SK-N-SH (cell line): ENCODE results near the gene SFTPB. TPM values are rescaled to one million over a fixed set of nuclear protein-coding genes. Genes with fewer than 3 reads are reported as not detected.

Source experiments
- CTCF ChIA-PET: fragments of 300-600, 350-600 bp; formaldehyde crosslinking; extraction: SDS; loops from one replicate; lab custom pipeline; 2021; lab: Yijun Ruan, JAX
- POLR2A ChIA-PET: fragments of 350-600 bp; sonication (Branson Sonifier 250); formaldehyde crosslinking; extraction: SDS; loops from one replicate; lab custom pipeline; 2020; ENCODE audit warnings: antibody characterized with exemption, inconsistent platforms; lab: Yijun Ruan, JAX
- DNase-seq: peaks from one replicate; pipeline ENCODE4 v3.0.0; 2012
- H2AFZ ChIP-seq: fragments of 200-600 bp; sonication (generic); 2 replicates; pipeline ENCODE4 v1.8.1; 2016; ENCODE audit warnings: antibody characterized with exemption, mild to moderate bottlenecking, low read depth
- H3F3A ChIP-seq: fragments of 200-600 bp; sonication (generic); replicated peaks from 2 replicates; pipeline ENCODE3; 2016; ENCODE audit warnings: antibody characterized with exemption, mild to moderate bottlenecking; ENCODE audit not compliant: insufficient read depth
- H3K27ac ChIP-seq, 2 experiments: fragments of 200-500 bp in 1 of 2; fragments of 200-600 bp in 1 of 2; sonication (Bioruptor generic) in 1 of 2; sonication (generic), shearing (Covaris generic) in 1 of 2; 2 replicates each; pipeline versions ENCODE4 v1.5.1 to v1.6.1; 2014 to 2016; ENCODE audit warnings: low read depth in 2 of 2, inconsistent platforms in 1 of 2, low read length in 1 of 2, mild to moderate bottlenecking in 1 of 2, mixed read lengths in 1 of 2
- H3K27me3 ChIP-seq: fragments of 200-600 bp; sonication (generic), shearing (Covaris generic); 2 replicates; pipeline ENCODE4 v1.6.1; 2016; ENCODE audit warnings: mixed run types; ENCODE audit not compliant: insufficient read depth
- H3K36me3 ChIP-seq, 2 experiments: fragments of 200-500 bp in 1 of 2; fragments of 200-600 bp in 1 of 2; sonication (Bioruptor generic) in 1 of 2; sonication (generic) in 1 of 2; replicated peaks in 1 of 2; 2 replicates each; pipeline versions ENCODE3 to v1.5.1; 2014 to 2016; ENCODE audit warnings: low read length in 1 of 2, mild to moderate bottlenecking in 1 of 2; ENCODE audit not compliant: insufficient read depth in 2 of 2, control insufficient read depth in 1 of 2
- H3K4me1 ChIP-seq, 2 experiments: fragments of 200-500 bp in 1 of 2; fragments of 200-600 bp in 1 of 2; sonication (Bioruptor generic) in 1 of 2; sonication (generic), shearing (Covaris generic) in 1 of 2; 2 replicates each; pipeline versions ENCODE4 v1.5.1 to v1.6.1; 2014 to 2016; ENCODE audit warnings: low read depth in 1 of 2, low read length in 1 of 2, mixed run types in 1 of 2; ENCODE audit not compliant: insufficient read depth in 2 of 2, control insufficient read depth in 1 of 2
- H3K4me2 ChIP-seq: fragments of 200-600 bp; sonication (generic), shearing (Covaris generic); 2 replicates; pipeline ENCODE4 v1.6.1; 2017; ENCODE audit warnings: mixed run types
- H3K4me3 ChIP-seq, 2 experiments: fragments of 200-500 bp in 1 of 2; fragments of 200-600 bp in 1 of 2; sonication (Bioruptor generic) in 1 of 2; sonication (generic), shearing (Covaris generic) in 1 of 2; 2 replicates each; pipeline versions ENCODE4 v1.5.1 to v1.8.1; 2014 to 2016; ENCODE audit warnings: low read depth in 2 of 2, inconsistent platforms in 1 of 2, low read length in 1 of 2, mild to moderate bottlenecking in 1 of 2, mixed read lengths in 1 of 2, moderate library complexity in 1 of 2
- H3K79me2 ChIP-seq: fragments of 200-600 bp; sonication (generic); 2 replicates; pipeline ENCODE4 v1.8.1; 2017; ENCODE audit warnings: mild to moderate bottlenecking; ENCODE audit not compliant: insufficient read depth
- H3K9ac ChIP-seq: fragments of 200-600 bp; sonication (generic); 2 replicates; pipeline ENCODE4 v1.6.1; 2017; ENCODE audit warnings: mixed run types
- H3K9me2 ChIP-seq: fragments of 200-600 bp; sonication (generic); 2 replicates; pipeline ENCODE4 v1.6.1; 2017; ENCODE audit warnings: mixed run types
- H3K9me3 ChIP-seq: fragments of 200-600 bp; sonication (generic); 2 replicates; pipeline ENCODE4 v1.6.1; 2017; ENCODE audit warnings: mixed run types, mild to moderate bottlenecking, moderate library complexity
- H4K20me1 ChIP-seq: fragments of 200-600 bp; sonication (generic); 2 replicates; pipeline ENCODE4 v1.6.1; 2017; ENCODE audit warnings: mild to moderate bottlenecking, mixed run types; ENCODE audit not compliant: insufficient read depth
- ELF1 ChIP-seq: IDR thresholded peaks from 2 replicates; pipeline ENCODE4 v1.4.0; 2012
- MEF2A ChIP-seq: IDR thresholded peaks from 2 replicates; pipeline ENCODE4 v1.4.0; 2012; ENCODE audit warnings: low read depth, borderline replicate concordance
- NFIC ChIP-seq: IDR thresholded peaks from 2 replicates; pipeline ENCODE4 v1.4.0; 2012; ENCODE audit warnings: borderline replicate concordance
- RCOR1 ChIP-seq: fragments of 150-350 bp; IDR thresholded peaks from 2 replicates; pipeline ENCODE4 v1.6.1; 2017; ENCODE audit warnings: antibody characterized with exemption, low read length
- REST ChIP-seq: IDR thresholded peaks from 2 replicates; pipeline ENCODE4 v1.6.1; 2012; ENCODE audit warnings: mild to moderate bottlenecking, low read depth, low read length, moderate library complexity
- SIN3A ChIP-seq: IDR thresholded peaks from 2 replicates; pipeline ENCODE4 v1.6.1; 2012; ENCODE audit warnings: low read depth, mild to moderate bottlenecking, low read length, moderate library complexity, borderline replicate concordance
- WGBS: methylation state at CpG from one replicate; pipeline ENCODE4 v1.1.6; 2017; ENCODE audit warnings: low lambda C conversion rate; 5-methylcytosine and 5-hydroxymethylcytosine counted together
- polyA plus RNA-seq, 3 experiments: library from polyadenylated mRNA; depleted of rRNA; stranded (reverse); fragments of >200 nt; gene quantifications; 2 replicates each; pipeline ENCODE4 v1.2.3, GENCODE V29; 2012
- TF ChIP-seq, protein P1 (sequence below): fragments of 200-600 bp; sonication (generic); IDR thresholded peaks from 2 replicates; pipeline ENCODE4 v1.6.1; 2017; ENCODE audit warnings: antibody characterized with exemption, mild to moderate bottlenecking, moderate library complexity
- TF ChIP-seq, protein P2 (sequence below): IDR thresholded peaks from 2 replicates; pipeline ENCODE4 v1.4.0; 2012; ENCODE audit warnings: low read depth, borderline replicate concordance

The SFTPB gene
- polyA plus RNA-seq, 1 of the 3 experiments (the other 2 are of a cell fraction), result not detected

DNA sequence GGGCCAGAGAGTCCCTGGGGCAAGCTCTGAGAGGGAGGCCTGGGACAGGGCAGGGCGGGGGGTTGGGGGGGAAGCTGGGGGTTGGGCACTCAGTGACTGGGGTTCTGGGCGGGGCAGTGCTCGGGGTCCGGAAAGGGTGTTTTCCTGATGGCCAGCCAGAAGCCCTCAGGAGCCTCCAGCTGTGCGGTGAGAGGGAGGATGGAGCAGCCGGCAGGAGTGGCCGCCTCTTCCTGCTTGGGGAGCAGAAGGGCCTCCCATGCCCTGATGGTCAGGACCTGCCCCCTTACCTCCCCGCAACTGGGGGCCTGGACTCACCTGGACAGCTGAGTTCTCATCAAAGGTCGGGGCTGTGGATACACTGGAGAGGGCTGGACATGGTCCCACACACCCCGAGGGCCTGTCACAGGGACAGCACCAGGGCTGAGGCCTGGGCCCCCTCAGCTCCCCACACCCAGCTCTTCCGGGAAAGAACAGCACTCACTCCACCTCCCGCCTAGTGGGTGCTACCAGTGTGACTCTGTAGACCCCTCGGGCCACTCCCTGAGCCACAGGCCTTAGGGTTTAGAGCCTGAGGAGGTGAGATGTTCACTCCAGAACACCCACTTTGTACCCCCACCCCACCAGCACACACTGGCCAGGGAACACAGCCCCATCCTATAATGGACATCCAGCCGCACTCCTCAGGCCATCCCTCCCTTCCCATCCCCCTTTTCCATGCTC, 6.7 kb downstream of the SFTPB start:
- H3F3A ChIP-seq, result no peaks in the 10 kb centered on the region
- no peak for DNase-seq
- H3K4me2 ChIP-seq, result no peak overlapping the region
- H3K27ac ChIP-seq, result no peak overlapping the region
- H3K9ac ChIP-seq, result no peak overlapping the region
- no peak overlapping the region for H3K4me3 ChIP-seq
- TF ChIP-seq MEF2A (no peak), RCOR1 (no peak), REST (no peak), ELF1 (no peak), SIN3A (no peak), NFIC (no peak)
- TF ChIP-seq, protein P1, sequence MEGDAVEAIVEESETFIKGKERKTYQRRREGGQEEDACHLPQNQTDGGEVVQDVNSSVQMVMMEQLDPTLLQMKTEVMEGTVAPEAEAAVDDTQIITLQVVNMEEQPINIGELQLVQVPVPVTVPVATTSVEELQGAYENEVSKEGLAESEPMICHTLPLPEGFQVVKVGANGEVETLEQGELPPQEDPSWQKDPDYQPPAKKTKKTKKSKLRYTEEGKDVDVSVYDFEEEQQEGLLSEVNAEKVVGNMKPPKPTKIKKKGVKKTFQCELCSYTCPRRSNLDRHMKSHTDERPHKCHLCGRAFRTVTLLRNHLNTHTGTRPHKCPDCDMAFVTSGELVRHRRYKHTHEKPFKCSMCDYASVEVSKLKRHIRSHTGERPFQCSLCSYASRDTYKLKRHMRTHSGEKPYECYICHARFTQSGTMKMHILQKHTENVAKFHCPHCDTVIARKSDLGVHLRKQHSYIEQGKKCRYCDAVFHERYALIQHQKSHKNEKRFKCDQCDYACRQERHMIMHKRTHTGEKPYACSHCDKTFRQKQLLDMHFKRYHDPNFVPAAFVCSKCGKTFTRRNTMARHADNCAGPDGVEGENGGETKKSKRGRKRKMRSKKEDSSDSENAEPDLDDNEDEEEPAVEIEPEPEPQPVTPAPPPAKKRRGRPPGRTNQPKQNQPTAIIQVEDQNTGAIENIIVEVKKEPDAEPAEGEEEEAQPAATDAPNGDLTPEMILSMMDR, result no peak
- TF ChIP-seq, protein P2, sequence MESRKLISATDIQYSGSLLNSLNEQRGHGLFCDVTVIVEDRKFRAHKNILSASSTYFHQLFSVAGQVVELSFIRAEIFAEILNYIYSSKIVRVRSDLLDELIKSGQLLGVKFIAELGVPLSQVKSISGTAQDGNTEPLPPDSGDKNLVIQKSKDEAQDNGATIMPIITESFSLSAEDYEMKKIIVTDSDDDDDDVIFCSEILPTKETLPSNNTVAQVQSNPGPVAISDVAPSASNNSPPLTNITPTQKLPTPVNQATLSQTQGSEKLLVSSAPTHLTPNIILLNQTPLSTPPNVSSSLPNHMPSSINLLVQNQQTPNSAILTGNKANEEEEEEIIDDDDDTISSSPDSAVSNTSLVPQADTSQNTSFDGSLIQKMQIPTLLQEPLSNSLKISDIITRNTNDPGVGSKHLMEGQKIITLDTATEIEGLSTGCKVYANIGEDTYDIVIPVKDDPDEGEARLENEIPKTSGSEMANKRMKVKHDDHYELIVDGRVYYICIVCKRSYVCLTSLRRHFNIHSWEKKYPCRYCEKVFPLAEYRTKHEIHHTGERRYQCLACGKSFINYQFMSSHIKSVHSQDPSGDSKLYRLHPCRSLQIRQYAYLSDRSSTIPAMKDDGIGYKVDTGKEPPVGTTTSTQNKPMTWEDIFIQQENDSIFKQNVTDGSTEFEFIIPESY, result no peak
- H3K9me2 ChIP-seq, result no peaks in the 10 kb centered on the region
- 87% methylated on average over 12 of the region's 14 CpGs for WGBS
- no peaks in the 10 kb centered on the region for H3K27me3 ChIP-seq
- CTCF ChIA-PET, result interaction anchor here (0.8 to 7.5 kb wide), 5 partner anchors 12 to 46 kb away, joined by 3 to 49 read pairs (median 7); no protein-coding TSS in a partner anchor
- no peaks in the 10 kb centered on the region for H3K4me1 ChIP-seq
- POLR2A ChIA-PET, result no interaction called here
- no peaks in the 10 kb centered on the region for H3K79me2 ChIP-seq
- no peaks in the 10 kb centered on the region for H3K9me3 ChIP-seq
- no peak overlapping the region for H2AFZ ChIP-seq
- 0 out of 2 replicates have a peak, but pooled peaks cover 6% of the 10 kb centered on the region for H4K20me1 ChIP-seq
- H3K36me3 ChIP-seq, result peaks cover 0 to 4% of the 10 kb centered on the region in 2 experiments
